ENCODE data around the gene SLC26A8. TPM values are rescaled to one million over a fixed set of nuclear protein-coding genes. Genes with fewer than 3 reads are reported as not detected.
A peak's percentile ranks its signal among the peaks of the same experiment; 100 is the strongest.

The SLC26A8 gene
- total RNA-seq, 2 experiments from 2014 or later: not detected

DNA sequence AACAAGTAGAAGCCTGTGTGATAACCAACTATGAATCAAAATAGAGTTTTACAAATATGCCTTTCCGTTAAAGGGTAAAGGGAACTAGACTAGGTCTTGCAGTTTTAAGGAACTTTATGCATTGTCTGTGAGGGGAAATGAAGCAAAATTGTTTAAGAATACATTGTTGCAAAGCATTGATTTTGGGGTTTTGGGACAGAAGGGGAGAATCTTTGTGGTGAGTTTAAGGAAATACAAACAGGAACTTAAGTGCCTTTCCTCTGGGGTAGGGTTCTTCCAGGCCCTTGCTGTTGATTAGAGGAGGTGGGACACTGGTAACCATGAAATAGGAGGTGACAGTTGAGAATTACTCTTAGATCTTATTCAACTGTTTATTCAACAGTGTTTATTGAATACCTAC, 7.8 kb upstream of the SLC26A8 start:
- POLR2A ChIA-PET: interaction anchor here (0.6 kb wide), 1 partner anchor 10 kb away, joined by 3 read pairs; no protein-coding TSS in a partner anchor
- DNase-seq (no peak), ATAC-seq (no peak)
- Mint-ChIP-seq H3K36me3 (ENCODE audit: low read depth) (peaks cover 34% of the 10 kb centered on the region), H3K27me3 (ENCODE audit: low read depth) (no peaks in the 10 kb centered on the region), H3K4me3 (no peak overlapping the region), H3K4me1 (ENCODE audit: low read depth) (peaks cover 52% of the 10 kb centered on the region), H3K9me3 (ENCODE audit: insufficient read depth) (no peaks in the 10 kb centered on the region), H3K27ac (no peak overlapping the region)
- CTCF ChIA-PET: interaction anchor here (1.0 to 2.5 kb wide), 2 partner anchors 63 to 270 kb away, joined by 4 to 14 read pairs; no protein-coding TSS in a partner anchor

DNA sequence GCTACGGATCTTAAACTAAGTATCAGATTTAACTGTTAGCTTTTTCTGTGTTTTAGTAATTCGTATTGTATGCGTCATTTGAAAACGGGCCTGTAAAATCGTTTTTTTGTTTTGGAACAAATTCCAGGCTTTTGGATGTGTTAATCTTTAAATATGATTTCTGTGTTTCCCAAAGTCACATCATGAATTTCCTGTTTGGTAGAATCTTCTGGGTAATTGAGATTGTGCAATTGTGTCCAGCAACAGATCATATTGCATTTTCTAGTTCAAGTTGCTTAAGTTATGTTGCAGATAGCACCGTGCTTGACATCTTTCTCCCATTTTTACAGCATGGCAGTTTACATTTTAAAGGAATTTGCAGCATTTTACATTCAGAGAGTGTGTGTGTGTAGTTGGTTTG, 5.0 kb upstream of the SLC26A8 start:
- no peak for ATAC-seq
- no peaks in the 10 kb centered on the region for H3K9me3 Mint-ChIP-seq (ENCODE audit: insufficient read depth)
- no peak for DNase-seq
- H3K27me3 Mint-ChIP-seq (ENCODE audit: low read depth): peaks cover 13% of the 10 kb centered on the region
- H3K36me3 Mint-ChIP-seq (ENCODE audit: low read depth): peaks cover 26% of the 10 kb centered on the region
- ChIA-PET POLR2A (interaction anchor here (1.3 to 3.5 kb wide), 6 partner anchors 66 to 168 kb away, joined by 3 to 37 read pairs (median 20); partner anchors contain the start of genes BRPF3 and MAPK13), CTCF (interaction anchor here (0.9 to 6.2 kb wide), 15 partner anchors 8 to 328 kb away, joined by 3 to 174 read pairs (median 10); partner anchors contain the start of gene SRPK1)
- peaks cover 51% of the 10 kb centered on the region for H3K4me1 Mint-ChIP-seq (ENCODE audit: low read depth)
- peak overlapping the region; percentile 85 for H3K4me3 Mint-ChIP-seq
- peak overlapping the region; percentile 63 for H3K27ac Mint-ChIP-seq

DNA sequence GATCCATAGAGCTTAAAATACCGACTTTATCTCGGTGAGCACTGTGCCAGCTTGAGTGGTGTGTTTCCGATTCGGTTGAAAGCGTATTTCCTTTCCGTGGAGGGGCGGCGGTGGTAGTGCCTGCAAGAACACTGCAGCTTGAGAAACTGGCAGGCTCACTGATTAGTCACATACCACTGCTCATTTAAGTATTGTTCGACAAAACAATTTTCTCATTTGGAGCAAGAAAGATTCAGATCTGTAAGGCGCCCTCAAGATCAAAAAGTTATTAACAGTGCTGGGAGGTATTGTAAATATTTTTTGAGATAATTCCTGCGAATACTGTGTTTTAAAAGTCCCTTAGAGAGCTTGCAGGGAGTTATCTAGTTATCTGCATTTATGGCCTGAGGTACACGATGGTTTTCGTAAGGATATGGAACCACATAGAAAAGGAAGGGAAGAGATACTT, 4.5 kb upstream of the SLC26A8 start:
- ChIA-PET CTCF (interaction anchor here (0.8 to 6.2 kb wide), 18 partner anchors 9 to 334 kb away, joined by 3 to 174 read pairs (median 7); partner anchors contain the start of gene SRPK1), POLR2A (interaction anchor here (0.7 to 3.5 kb wide), 10 partner anchors 8 to 169 kb away, joined by 3 to 37 read pairs (median 6); partner anchors contain the start of genes BRPF3 and MAPK13)
- DNase-seq (peak; percentile 79), ATAC-seq (peak; percentile 37)
- Mint-ChIP-seq H3K4me3 (peak overlapping the region; percentile 85), H3K4me1 (ENCODE audit: low read depth) (peaks cover 48% of the 10 kb centered on the region), H3K9me3 (ENCODE audit: insufficient read depth) (no peaks in the 10 kb centered on the region), H3K27me3 (ENCODE audit: low read depth) (peaks cover 16% of the 10 kb centered on the region), H3K27ac (peak overlapping the region; percentile 90), H3K36me3 (ENCODE audit: low read depth) (peaks cover 24% of the 10 kb centered on the region)

DNA sequence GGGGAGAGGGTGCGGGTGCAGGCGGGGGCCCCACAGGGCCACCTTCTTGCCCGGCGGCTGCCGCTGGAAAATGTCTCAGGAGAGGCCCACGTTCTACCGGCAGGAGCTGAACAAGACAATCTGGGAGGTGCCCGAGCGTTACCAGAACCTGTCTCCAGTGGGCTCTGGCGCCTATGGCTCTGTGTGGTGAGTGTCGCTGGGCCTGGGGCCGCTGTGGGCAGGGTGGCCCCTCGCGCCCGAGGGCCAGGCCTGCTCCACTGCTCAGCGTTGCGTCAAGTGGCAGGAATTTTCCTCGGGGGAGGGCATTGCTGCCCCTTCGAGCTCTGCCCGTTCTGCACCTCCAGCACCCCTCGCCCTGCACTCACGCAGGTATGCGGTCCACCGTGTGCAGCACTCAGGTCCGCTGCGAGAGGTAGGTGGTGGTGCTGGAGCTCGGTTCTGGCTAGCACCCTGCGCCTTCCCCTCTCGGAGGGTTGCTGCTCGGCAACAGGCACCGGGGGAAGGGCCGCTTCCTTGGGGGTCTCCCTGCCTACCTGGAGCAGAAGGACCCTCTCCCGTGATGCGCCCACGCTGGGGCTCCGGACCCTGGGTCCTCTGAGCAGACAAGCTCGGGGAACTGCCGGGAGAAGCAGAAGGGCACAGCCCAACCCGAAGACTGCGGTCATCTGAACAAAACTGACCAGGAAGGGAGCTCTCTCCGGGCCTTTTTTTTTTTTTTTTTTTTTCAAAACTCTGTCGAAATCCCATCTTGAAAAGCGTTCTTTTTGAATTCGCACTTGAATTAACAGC, 3.8 kb upstream of the SLC26A8 start:
- ATAC-seq (peak; percentile 40), DNase-seq (peak; percentile 56)
- Mint-ChIP-seq H3K4me1 (ENCODE audit: low read depth) (peaks cover 44% of the 10 kb centered on the region), H3K4me3 (peak overlapping the region; percentile 85), H3K27ac (peak overlapping the region; percentile 90), H3K36me3 (ENCODE audit: low read depth) (peaks cover 21% of the 10 kb centered on the region), H3K27me3 (ENCODE audit: low read depth) (peaks cover 18% of the 10 kb centered on the region), H3K9me3 (ENCODE audit: insufficient read depth) (no peaks in the 10 kb centered on the region)
- ChIA-PET CTCF (interaction anchor here (0.7 to 6.2 kb wide), 36 partner anchors 10 to 335 kb away, joined by 3 to 174 read pairs (median 5); partner anchors contain the start of genes MAPK13 and SRPK1), POLR2A (interaction anchor here (0.6 to 3.5 kb wide), 20 partner anchors 9 to 219 kb away, joined by 3 to 37 read pairs (median 4); partner anchors contain the start of genes BRPF3 and MAPK13)

GRCh38 chr6:36027501-36028087, 3.2 kb upstream of the SLC26A8 start, which contains the start of gene MAPK14:
Gene MAPK14, plus strand, starts transcription at chr6:36027808. Its CDS starts 350 bp downstream, at chr6:36028158.
- peak; percentile 99 for DNase-seq
- H3K27ac Mint-ChIP-seq: peak within 1 kb of the TSS; percentile 91
- POLR2A ChIA-PET: interaction anchor here (0.6 to 3.5 kb wide), 20 partner anchors 10 to 353 kb away, joined by 3 to 37 read pairs (median 4); partner anchors contain the start of genes BRPF3 and MAPK13
- H3K4me3 Mint-ChIP-seq: peak within 1 kb of the TSS; percentile 85
- peaks cover 18% of the 10 kb centered on the region for H3K27me3 Mint-ChIP-seq (ENCODE audit: low read depth)
- CTCF ChIA-PET: interaction anchor here (0.6 to 6.2 kb wide), 33 partner anchors 11 to 335 kb away, joined by 3 to 174 read pairs (median 5); partner anchors contain the start of gene MAPK13
- H3K36me3 Mint-ChIP-seq (ENCODE audit: low read depth): peaks cover 21% of the 10 kb centered on the region
- no peaks in the 10 kb centered on the region for H3K9me3 Mint-ChIP-seq (ENCODE audit: insufficient read depth)
- peaks cover 39% of the 10 kb centered on the region for H3K4me1 Mint-ChIP-seq (ENCODE audit: low read depth)
- ATAC-seq: peak; percentile 90

DNA sequence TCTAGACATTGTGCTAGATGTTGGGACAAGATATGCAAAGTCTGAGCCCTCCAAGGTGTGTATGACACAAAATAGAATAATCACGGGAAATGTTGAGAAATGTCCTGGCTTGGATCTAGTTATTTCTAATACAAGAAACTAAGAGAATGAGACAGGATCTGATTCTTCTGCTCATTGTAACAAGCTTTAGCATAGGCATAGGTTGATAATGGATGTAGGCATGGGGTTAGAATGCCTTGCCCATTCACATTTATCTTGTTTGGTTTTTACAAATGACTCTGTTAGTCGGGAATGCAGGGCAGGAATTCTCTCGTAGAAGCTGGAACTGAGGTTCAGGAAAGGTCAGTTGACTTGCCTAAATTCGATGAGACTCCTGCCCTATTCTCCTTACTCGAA, 1.5 kb upstream of the SLC26A8 start:
- no peak overlapping the region for H3K27ac Mint-ChIP-seq
- H3K27me3 Mint-ChIP-seq (ENCODE audit: low read depth): peaks cover 22% of the 10 kb centered on the region
- peaks cover 15% of the 10 kb centered on the region for H3K36me3 Mint-ChIP-seq (ENCODE audit: low read depth)
- POLR2A ChIA-PET: no interaction called here
- H3K4me3 Mint-ChIP-seq: no peak overlapping the region
- DNase-seq: no peak
- H3K4me1 Mint-ChIP-seq (ENCODE audit: low read depth): peaks cover 27% of the 10 kb centered on the region
- H3K9me3 Mint-ChIP-seq (ENCODE audit: insufficient read depth): no peaks in the 10 kb centered on the region
- ATAC-seq: no peak
- CTCF ChIA-PET: interaction anchor here (0.5 to 6.2 kb wide), 8 partner anchors 36 to 332 kb away, joined by 3 to 174 read pairs (median 10); no protein-coding TSS in a partner anchor

DNA sequence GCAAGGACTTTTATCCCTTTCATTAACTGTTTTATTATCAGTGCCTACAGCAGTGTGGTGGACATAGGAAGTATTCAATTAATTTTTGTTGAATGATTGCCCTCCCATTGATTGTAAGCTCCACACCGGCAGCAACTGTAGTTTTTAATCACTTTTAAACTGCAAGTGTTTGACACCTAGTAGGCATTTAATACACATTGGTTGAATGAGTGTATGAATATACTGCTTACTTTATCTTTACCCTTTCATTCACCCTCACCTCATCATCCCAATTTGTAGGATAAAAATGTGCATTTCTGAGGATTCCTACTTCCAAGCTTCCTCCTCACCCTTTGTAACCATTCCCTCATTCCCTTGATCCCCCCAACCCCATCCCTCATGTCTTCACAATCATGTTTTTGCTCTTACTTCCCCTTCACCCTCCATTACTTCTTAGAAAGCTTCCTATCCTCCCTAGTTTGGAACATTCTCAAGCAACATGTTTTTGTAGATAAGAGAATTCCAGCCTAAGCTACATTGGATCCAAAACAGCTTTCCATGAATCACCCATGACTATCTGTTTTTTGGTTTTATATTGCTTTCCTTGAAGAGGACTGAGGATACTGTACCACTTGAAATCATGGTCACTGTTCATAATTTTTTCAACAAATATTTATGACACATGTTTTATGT, 955 bp upstream of the SLC26A8 start:
- H3K9me3 Mint-ChIP-seq (ENCODE audit: insufficient read depth): no peaks in the 10 kb centered on the region

GRCh38 chr6:36020154-36020553, 4.3 kb downstream of the SLC26A8 start:
- Mint-ChIP-seq H3K27ac (no peak overlapping the region), H3K36me3 (ENCODE audit: low read depth) (no peaks in the 10 kb centered on the region), H3K27me3 (ENCODE audit: low read depth) (peaks cover 26% of the 10 kb centered on the region), H3K9me3 (ENCODE audit: insufficient read depth) (no peaks in the 10 kb centered on the region), H3K4me1 (ENCODE audit: low read depth) (peaks cover 9% of the 10 kb centered on the region), H3K4me3 (no peak overlapping the region)
- CTCF ChIA-PET: no interaction called here
- DNase-seq (no peak), ATAC-seq (no peak)
- POLR2A ChIA-PET: no interaction called here

More for the DNA sequence above, 955 bp upstream of the SLC26A8 start:
- DNase-seq (no peak), ATAC-seq (no peak)
- H3K36me3 Mint-ChIP-seq (ENCODE audit: low read depth): peaks cover 13% of the 10 kb centered on the region
- ChIA-PET POLR2A (no interaction called here), CTCF (interaction anchor here (0.5 to 6.2 kb wide), 5 partner anchors 69 to 277 kb away, joined by 3 to 174 read pairs (median 5); no protein-coding TSS in a partner anchor)
- no peak overlapping the region for H3K4me3 Mint-ChIP-seq
- H3K27ac Mint-ChIP-seq: no peak overlapping the region
- H3K27me3 Mint-ChIP-seq (ENCODE audit: low read depth): peaks cover 22% of the 10 kb centered on the region
- peaks cover 24% of the 10 kb centered on the region for H3K4me1 Mint-ChIP-seq (ENCODE audit: low read depth)

- Mint-ChIP-seq H3K36me3 (ENCODE audit: low read depth) (no peaks in the 10 kb centered on the region), H3K9me3 (ENCODE audit: insufficient read depth) (no peaks in the 10 kb centered on the region), H3K27me3 (ENCODE audit: low read depth) (peaks cover 22% of the 10 kb centered on the region), H3K4me3 (no peak overlapping the region), H3K4me1 (ENCODE audit: low read depth) (peaks cover 5% of the 10 kb centered on the region), H3K27ac (no peak overlapping the region)
- POLR2A ChIA-PET: no interaction called here
- DNase-seq (no peak), ATAC-seq (no peak)
- CTCF ChIA-PET: no interaction called here
Measured at GRCh38 chr6:36019167-36019566, 5.3 kb downstream of the SLC26A8 start.

DNA sequence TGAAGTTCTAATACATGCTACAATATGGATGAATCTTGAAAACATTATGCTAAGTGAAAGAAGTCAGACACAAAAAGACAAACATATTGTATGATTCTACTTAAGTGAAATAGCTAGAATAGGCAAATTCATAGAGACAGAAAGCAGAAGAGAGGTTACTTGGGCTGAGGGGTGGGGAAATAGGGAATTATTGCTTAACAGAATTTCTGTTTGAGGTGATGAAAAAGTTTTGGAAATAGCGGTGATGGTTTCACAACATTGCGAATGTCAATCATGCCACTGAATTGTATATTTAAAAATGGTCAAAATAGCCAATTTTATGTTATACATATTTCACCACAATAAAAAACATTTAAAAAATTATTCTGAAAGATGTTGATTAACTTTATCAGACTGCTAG, 6.1 kb downstream of the SLC26A8 start:
- H3K9me3 Mint-ChIP-seq (ENCODE audit: insufficient read depth): no peaks in the 10 kb centered on the region
- CTCF ChIA-PET: no interaction called here
- H3K27ac Mint-ChIP-seq: no peak overlapping the region
- peaks cover 19% of the 10 kb centered on the region for H3K27me3 Mint-ChIP-seq (ENCODE audit: low read depth)
- H3K36me3 Mint-ChIP-seq (ENCODE audit: low read depth): no peaks in the 10 kb centered on the region
- ATAC-seq: no peak
- no peak overlapping the region for H3K4me3 Mint-ChIP-seq
- no peaks in the 10 kb centered on the region for H3K4me1 Mint-ChIP-seq (ENCODE audit: low read depth)
- POLR2A ChIA-PET: no interaction called here
- no peak for DNase-seq

GRCh38 chr6:36015666-36016065, 8.8 kb downstream of the SLC26A8 start:
- Mint-ChIP-seq H3K4me3 (no peak overlapping the region), H3K27me3 (ENCODE audit: low read depth) (peaks cover 23% of the 10 kb centered on the region), H3K4me1 (ENCODE audit: low read depth) (no peaks in the 10 kb centered on the region), H3K36me3 (ENCODE audit: low read depth) (no peaks in the 10 kb centered on the region), H3K27ac (no peak overlapping the region), H3K9me3 (ENCODE audit: insufficient read depth) (no peaks in the 10 kb centered on the region)
- DNase-seq (no peak), ATAC-seq (no peak)
- ChIA-PET POLR2A (no interaction called here), CTCF (no interaction called here)
